Keratinocyte (primary cell): Measurements from ENCODE around the gene MIPOL1. TPM values are rescaled to one million over a fixed set of nuclear protein-coding genes. Genes with fewer than 3 reads are reported as not detected.
"Not testable (repeated sequence)": the region's sequence is repeated elsewhere in the genome, so short reads cannot be mapped to it uniquely, and the experiment has no call there.

Experiments
- DNase-seq: peaks from one replicate; pipeline ENCODE4 v3.0.0-alpha.2; 2011; ENCODE audit warnings: low read depth, missing footprints, low spot score
- FAIRE-seq: peaks from 2 replicates; lab custom pipeline; 2011; peaks lifted over from hg19 to GRCh38; lab: Jason Lieb, UNC
- H2AFZ ChIP-seq: 2 replicates; pipeline ENCODE4 v1.6.0; 2012; ENCODE audit warnings: low read length, control low read depth, inconsistent platforms; ENCODE audit not compliant: control insufficient read depth
- H3K27ac ChIP-seq: 2 replicates; pipeline ENCODE4 v1.5.1; 2011; ENCODE audit warnings: low read length; ENCODE audit not compliant: control insufficient read depth, insufficient read depth
- H3K27me3 ChIP-seq: 3 replicates; pipeline ENCODE4 v1.6.0; 2011; ENCODE audit warnings: low read length; ENCODE audit not compliant: control insufficient read depth, insufficient read depth; ENCODE audit errors: extremely low read depth
- H3K36me3 ChIP-seq, 2 experiments: 2 replicates in 1 of 2; 3 replicates in 1 of 2; pipeline ENCODE4 v1.5.1; 2011; ENCODE audit warnings: low read length in 2 of 2, mild to moderate bottlenecking in 1 of 2; ENCODE audit not compliant: control insufficient read depth in 2 of 2, insufficient read depth in 2 of 2; ENCODE audit errors: extremely low read depth in 1 of 2
- H3K4me1 ChIP-seq: 3 replicates; pipeline ENCODE4 v1.5.1; 2011; ENCODE audit warnings: low read length; ENCODE audit not compliant: control insufficient read depth, insufficient read depth; ENCODE audit errors: extremely low read depth
- H3K4me2 ChIP-seq: 3 replicates; pipeline ENCODE4 v1.6.0; 2011; ENCODE audit warnings: low read depth, low read length; ENCODE audit not compliant: control insufficient read depth, insufficient read depth; ENCODE audit errors: extremely low read depth
- H3K4me3 ChIP-seq, 3 experiments: fragments of 200-600 bp in 1 of 3; sonication (generic) in 1 of 3; 2 replicates in 2 of 3; 3 replicates in 1 of 3; pipeline ENCODE4 v1.5.1; 2011 to 2016; ENCODE audit warnings: low read length in 3 of 3, mild to moderate bottlenecking in 3 of 3, control low read depth in 2 of 3, inconsistent platforms in 1 of 3, low read depth in 1 of 3, mixed read lengths in 1 of 3, mixed run types in 1 of 3, moderate library complexity in 1 of 3; ENCODE audit not compliant: control insufficient read depth in 2 of 3, insufficient read depth in 2 of 3; ENCODE audit errors: extremely low read depth in 1 of 3
- H3K79me2 ChIP-seq: 2 replicates; pipeline ENCODE4 v1.6.0; 2012; ENCODE audit warnings: low read length; ENCODE audit not compliant: control insufficient read depth, insufficient read depth
- H3K9ac ChIP-seq: 3 replicates; pipeline ENCODE4 v1.6.0; 2011; ENCODE audit warnings: low read length; ENCODE audit not compliant: control insufficient read depth, insufficient read depth; ENCODE audit errors: extremely low read depth
- H3K9me1 ChIP-seq: 3 replicates; pipeline ENCODE4 v1.6.0; 2011; ENCODE audit warnings: low read length; ENCODE audit not compliant: control insufficient read depth, insufficient read depth; ENCODE audit errors: extremely low read depth
- H3K9me3 ChIP-seq: 2 replicates; pipeline ENCODE4 v1.5.1; 2012; ENCODE audit warnings: low read depth, low read length; ENCODE audit not compliant: control insufficient read depth
- H4K20me1 ChIP-seq: 3 replicates; pipeline ENCODE4 v1.6.0; 2011; ENCODE audit warnings: low read length; ENCODE audit not compliant: control insufficient read depth, insufficient read depth; ENCODE audit errors: extremely low read depth
- EZH2 ChIP-seq: IDR thresholded peaks from one replicate; pipeline ENCODE4 v1.6.1; 2012; ENCODE audit warnings: inconsistent platforms, mild to moderate bottlenecking, low read length, moderate library complexity
- dilution Hi-C: fragments of 300-500 bp; cut with MboI; formaldehyde crosslinking; loops from one replicate; pipeline ENCODE4 v1.7.0; 2020; ENCODE audit warnings: low sequenced_read_pairs; ENCODE audit not compliant: extremely low pct_ligation_motif_present
- polyA plus RNA-seq, 5 experiments: library from polyadenylated mRNA; depleted of rRNA in 3 of 5; stranded (reverse) in 3 of 5; stranded (forward) in 1 of 5; unstranded in 1 of 5; fragments of >200 nt; gene quantifications; 1 replicate in 1 of 5; 2 replicates in 3 of 5; 3 replicates in 1 of 5; pipeline versions ENCODE4 v1.2.1 to v1.2.3, GENCODE V29; 2011 to 2012; ENCODE audit warnings: missing spikeins in 2 of 5, low read depth in 1 of 5, low replicate concordance in 1 of 5
- TF ChIP-seq, protein P1 (sequence below), 3 experiments: IDR thresholded peaks in 1 of 3; conservative IDR thresholded peaks in 1 of 3; optimal IDR thresholded peaks in 1 of 3; 2 replicates in 2 of 3; 3 replicates in 1 of 3; pipeline versions ENCODE3 to v1.5.1; 2011; ENCODE audit warnings: low read length in 3 of 3, mild to moderate bottlenecking in 3 of 3, moderate library complexity in 2 of 3, control low read depth in 1 of 3, inconsistent platforms in 1 of 3; ENCODE audit not compliant: insufficient read depth in 2 of 3; ENCODE audit errors: extremely low read depth in 1 of 3

Gene MIPOL1
- polyA plus RNA-seq, 1 donor (not counting 4 experiments of a cell fraction or from before 2014, with no cell fraction given) = 10.9 TPM

- H3K4me1 ChIP-seq = no peaks in the 10 kb centered on the region
- DNase-seq (no peak), FAIRE-seq (no peak)
- no peak overlapping the region for H2AFZ ChIP-seq
- H3K36me3 ChIP-seq = no peaks in the 10 kb centered on the region
- no peaks in the 10 kb centered on the region for H3K9me3 ChIP-seq
- H3K4me2 ChIP-seq = no peak overlapping the region
- H3K27me3 ChIP-seq = no peaks in the 10 kb centered on the region
- no peak overlapping the region for H3K27ac ChIP-seq
- no peaks in the 10 kb centered on the region for H3K9me1 ChIP-seq
- no peak overlapping the region for H3K9ac ChIP-seq
- H3K4me3 ChIP-seq = no peak overlapping the region
- dilution Hi-C loops = no loop called here
- H4K20me1 ChIP-seq = no peaks in the 10 kb centered on the region
- TF ChIP-seq, protein P1, sequence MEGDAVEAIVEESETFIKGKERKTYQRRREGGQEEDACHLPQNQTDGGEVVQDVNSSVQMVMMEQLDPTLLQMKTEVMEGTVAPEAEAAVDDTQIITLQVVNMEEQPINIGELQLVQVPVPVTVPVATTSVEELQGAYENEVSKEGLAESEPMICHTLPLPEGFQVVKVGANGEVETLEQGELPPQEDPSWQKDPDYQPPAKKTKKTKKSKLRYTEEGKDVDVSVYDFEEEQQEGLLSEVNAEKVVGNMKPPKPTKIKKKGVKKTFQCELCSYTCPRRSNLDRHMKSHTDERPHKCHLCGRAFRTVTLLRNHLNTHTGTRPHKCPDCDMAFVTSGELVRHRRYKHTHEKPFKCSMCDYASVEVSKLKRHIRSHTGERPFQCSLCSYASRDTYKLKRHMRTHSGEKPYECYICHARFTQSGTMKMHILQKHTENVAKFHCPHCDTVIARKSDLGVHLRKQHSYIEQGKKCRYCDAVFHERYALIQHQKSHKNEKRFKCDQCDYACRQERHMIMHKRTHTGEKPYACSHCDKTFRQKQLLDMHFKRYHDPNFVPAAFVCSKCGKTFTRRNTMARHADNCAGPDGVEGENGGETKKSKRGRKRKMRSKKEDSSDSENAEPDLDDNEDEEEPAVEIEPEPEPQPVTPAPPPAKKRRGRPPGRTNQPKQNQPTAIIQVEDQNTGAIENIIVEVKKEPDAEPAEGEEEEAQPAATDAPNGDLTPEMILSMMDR (optimal IDR thresholded peaks at IDR 0.05 in 1 of 3, IDR thresholded peaks at IDR 0.05 in 1 of 3, conservative IDR thresholded peaks at IDR 0.05 in 1 of 3; ENCODE audit: extremely low read depth in 1 of 3, insufficient read depth in 2 of 3, low read length in 3 of 3) = no peak
- no peak for TF ChIP-seq EZH2
- no peaks in the 10 kb centered on the region for H3K79me2 ChIP-seq
Observed at GRCh38 chr14:37384870-37385596, 187.3 kb downstream of the MIPOL1 start.

DNA sequence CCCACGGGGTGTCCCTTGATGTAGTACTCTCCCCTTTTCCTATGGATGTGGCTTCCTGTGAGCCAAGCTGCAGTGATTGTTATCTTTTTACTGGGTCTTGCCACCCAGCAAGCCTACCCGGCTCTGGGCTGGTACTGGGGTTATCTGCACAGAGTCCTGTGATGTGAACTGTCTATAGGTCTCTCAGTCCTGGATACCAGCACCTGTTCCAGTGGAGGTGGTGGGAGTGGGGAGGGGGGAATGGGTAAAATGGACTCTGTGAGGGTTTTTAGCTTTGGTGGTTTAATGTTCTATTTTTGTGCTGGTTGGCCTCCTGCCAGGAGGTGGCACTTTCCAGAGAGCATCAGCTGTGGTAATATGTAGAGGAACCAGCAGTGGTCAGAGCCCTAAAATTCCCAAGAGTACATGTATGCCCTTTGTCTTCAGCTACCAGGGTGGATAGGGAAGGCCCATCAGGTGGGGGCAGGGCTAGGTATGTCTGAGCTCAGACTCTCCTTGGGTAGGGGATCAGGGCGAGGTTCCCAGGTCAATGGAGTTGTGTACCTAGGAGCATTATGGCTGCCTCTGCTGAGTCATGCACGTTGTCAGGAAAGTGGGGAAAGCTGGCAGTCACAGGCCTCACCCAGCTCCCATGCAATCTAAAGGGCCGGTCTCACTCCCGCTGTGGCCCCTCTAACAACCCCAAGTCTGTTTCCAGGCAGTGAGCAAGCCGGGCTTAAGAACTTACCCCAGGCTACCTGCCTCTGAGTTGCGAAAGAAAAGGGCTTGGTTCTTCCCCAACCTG lies 199.6 kb downstream of the MIPOL1 start:
- H3K27me3 ChIP-seq, H3K4me3 ChIP-seq, H3K27ac ChIP-seq, H4K20me1 ChIP-seq, H3K4me2 ChIP-seq, H3K36me3 ChIP-seq, DNase-seq, H3K9me1 ChIP-seq, dilution Hi-C loops, H3K4me1 ChIP-seq, H3K79me2 ChIP-seq, H2AFZ ChIP-seq, H3K9ac ChIP-seq, FAIRE-seq, H3K9me3 ChIP-seq: not testable (repeated sequence)
